PC-3 (cell line): ENCODE results near the gene RABL6. TPM values are rescaled to one million over a fixed set of nuclear protein-coding genes. Genes with fewer than 3 reads are reported as not detected.
"Not testable (repeated sequence)": the region's sequence is repeated elsewhere in the genome, so short reads cannot be mapped to it uniquely, and the experiment has no call there.

Experiments
- ATAC-seq: fragments of 200-7000 bp; cut with Tn5 transposase; 2 replicates; pipeline ENCODE4 v1.9.1; 2020; ENCODE audit warnings: mild to moderate bottlenecking, moderate library complexity
- BruUV-seq: library from RNA; stranded (reverse); fragments of 400-500 nt; replicated peaks from 2 replicates; lab custom pipeline; 2021; lab: Mats Ljungman, UMichigan
- CTCF ChIA-PET: fragments of 300-600 bp; sonication (Branson Sonifier 250); formaldehyde crosslinking; loops from one replicate; lab custom pipeline; 2022; ENCODE audit warnings: antibody characterized with exemption; lab: Charles Lee
- POLR2A ChIA-PET: fragments of 300-600 bp; sonication (Branson Sonifier 250); formaldehyde crosslinking; loops from one replicate; lab custom pipeline; 2022; ENCODE audit warnings: antibody characterized with exemption; ENCODE audit not compliant: unreplicated experiment; lab: Charles Lee
- DNase-seq: peaks from one replicate; pipeline ENCODE4 v3.0.0-alpha.2; 2015
- H2AFZ ChIP-seq: fragments of 300-600 bp; sonication (generic); 2 replicates; pipeline ENCODE4 v1.6.0; 2016; ENCODE audit warnings: antibody characterized with exemption, low read length
- H3F3A ChIP-seq: fragments of 300-600 bp; sonication (generic); one replicate; pipeline ENCODE4 v1.6.0; 2017; ENCODE audit warnings: antibody characterized with exemption, low read length, control low read depth, mild to moderate bottlenecking; ENCODE audit not compliant: unreplicated experiment
- H3K27ac ChIP-seq: fragments of 300-600 bp; sonication (generic); 2 replicates; pipeline ENCODE4 v1.5.1; 2016; ENCODE audit warnings: mild to moderate bottlenecking, low read length
- H3K27me3 ChIP-seq: fragments of 300-600 bp; sonication (generic); 2 replicates; pipeline ENCODE4 v1.6.1; 2016; ENCODE audit warnings: low read length, mixed read lengths
- H3K36me3 ChIP-seq: fragments of 300-600 bp; sonication (generic); 2 replicates; pipeline ENCODE4 v1.6.1; 2016; ENCODE audit warnings: low read depth, mixed run types, low read length, mixed read lengths
- H3K4me1 ChIP-seq: fragments of 300-600 bp; sonication (generic); 2 replicates; pipeline ENCODE4 v1.5.1; 2016; ENCODE audit warnings: low read length; ENCODE audit not compliant: insufficient read depth
- H3K4me2 ChIP-seq: fragments of 300-600 bp; sonication (generic); 2 replicates; pipeline ENCODE4 v1.6.0; 2016; ENCODE audit warnings: low read length
- H3K4me3 ChIP-seq: fragments of 300-600 bp; sonication (generic); 2 replicates; pipeline ENCODE4 v1.5.1; 2016; ENCODE audit warnings: mild to moderate bottlenecking, low read length, mixed read lengths
- H3K79me2 ChIP-seq: fragments of 300-600 bp; sonication (generic); 2 replicates; pipeline ENCODE4 v1.6.1; 2017; ENCODE audit warnings: low read length, mixed read lengths
- H3K9ac ChIP-seq: fragments of 300-600 bp; sonication (generic); 2 replicates; pipeline ENCODE4 v1.6.0; 2016; ENCODE audit warnings: mild to moderate bottlenecking, low read length
- H3K9me2 ChIP-seq: fragments of 300-600 bp; sonication (generic); replicated peaks from 2 replicates; pipeline ENCODE4 v1.6.1; 2016; ENCODE audit warnings: mixed run types, low read length, mixed read lengths
- H3K9me3 ChIP-seq: fragments of 300-600 bp; sonication (generic); 2 replicates; pipeline ENCODE4 v1.6.1; 2016; ENCODE audit warnings: low read length, mixed read lengths
- H4K20me1 ChIP-seq: fragments of 300-600 bp; sonication (generic); 2 replicates; pipeline ENCODE4 v1.6.1; 2016; ENCODE audit warnings: low read length, mixed read lengths
- CTCF ChIP-seq: fragments of 300-600 bp; sonication (generic); conservative IDR thresholded peaks from 2 replicates; pipeline ENCODE4 v1.5.1; 2017; ENCODE audit warnings: antibody characterized with exemption, low read depth, mild to moderate bottlenecking, low read length
- EZH2 ChIP-seq: fragments of 300-600 bp; sonication (generic); IDR thresholded peaks from one replicate; pipeline ENCODE4 v1.6.1; 2017; ENCODE audit warnings: antibody characterized with exemption, mild to moderate bottlenecking, low read length; ENCODE audit not compliant: unreplicated experiment
- EZH2phosphoT487 ChIP-seq: fragments of 300-600 bp; sonication (generic); IDR thresholded peaks from 2 replicates; pipeline ENCODE4 v1.6.1; 2018; ENCODE audit warnings: mild to moderate bottlenecking, antibody characterized with exemption, low read length, borderline replicate concordance
- intact Hi-C: fragments of 100-400 bp; cut with micrococcal nuclease; formaldehyde crosslinking; loops from 2 replicates; pipeline ENCODE4 v1.9.0; 2023
- total RNA-seq: library from RNA; depleted of rRNA; stranded (reverse); fragments of >200 nt; gene quantifications from 2 replicates; pipeline ENCODE4 v1.2.3, GENCODE V29; 2014

The RABL6 gene
- total RNA-seq, 1 experiment from 2014 or later, result 84.3 TPM

GRCh38 chr9:136765041-136765440 is 42.7 kb upstream of the RABL6 start:
- H3K79me2 ChIP-seq, result no peaks in the 10 kb centered on the region
- CTCF ChIA-PET, result no interaction called here
- no TSS peak for BruUV-seq
- no peak overlapping the region for H3K9ac ChIP-seq
- no peaks in the 10 kb centered on the region for H4K20me1 ChIP-seq
- H2AFZ ChIP-seq, result no peak overlapping the region
- POLR2A ChIA-PET, result no interaction called here
- H3F3A ChIP-seq, result no peaks in the 10 kb centered on the region
- ATAC-seq, result no peak
- no peaks in the 10 kb centered on the region; the same call in 1 of the 2 replicates for H3K27me3 ChIP-seq
- H3K36me3 ChIP-seq, result no peaks in the 10 kb centered on the region
- intact Hi-C loops, result no loop called here
- no peaks in the 10 kb centered on the region for H3K9me2 ChIP-seq
- H3K4me1 ChIP-seq, result peaks cover 3% of the 10 kb centered on the region; the same call in 1 of the 2 replicates
- TF ChIP-seq EZH2 (no peak), CTCF (no peak), EZH2phosphoT487 (no peak)
- H3K9me3 ChIP-seq, result no peaks in the 10 kb centered on the region
- H3K4me3 ChIP-seq, result no peak overlapping the region
- DNase-seq, result no peak
- H3K27ac ChIP-seq, result no peak overlapping the region
- H3K4me2 ChIP-seq, result no peak overlapping the region

GRCh38 chr9:136765745-136766409 is 41.9 kb upstream of the RABL6 start:
- H3K27me3 ChIP-seq, H3K4me1 ChIP-seq, H3K79me2 ChIP-seq, POLR2A ChIA-PET, H3F3A ChIP-seq, H3K4me3 ChIP-seq, DNase-seq, ATAC-seq, H4K20me1 ChIP-seq, H3K9me3 ChIP-seq, BruUV-seq, H3K4me2 ChIP-seq, H3K9ac ChIP-seq, H2AFZ ChIP-seq, CTCF ChIA-PET, H3K36me3 ChIP-seq, H3K9me2 ChIP-seq, H3K27ac ChIP-seq: not testable (repeated sequence)
- intact Hi-C loops, result loop anchor here (2.0 kb wide), 1 partner anchor 19 kb away; no protein-coding TSS in a partner anchor

GRCh38 chr9:136766410-136767120 is 41.2 kb upstream of the RABL6 start:
- H3K27ac ChIP-seq, H3K27me3 ChIP-seq, POLR2A ChIA-PET, H3K9me3 ChIP-seq, H3F3A ChIP-seq, CTCF ChIA-PET, BruUV-seq, H3K4me1 ChIP-seq, H3K4me3 ChIP-seq, H3K9ac ChIP-seq, H3K36me3 ChIP-seq, H2AFZ ChIP-seq, H3K9me2 ChIP-seq, H3K79me2 ChIP-seq, ATAC-seq, H4K20me1 ChIP-seq: not testable (repeated sequence)
- peak; percentile 26; the same call in 1 of the 2 replicates for TF ChIP-seq CTCF
- H3K4me2 ChIP-seq, result peak overlapping the region; percentile 51
- DNase-seq, result peak; percentile 63
- intact Hi-C loops, result loop anchor here (2.0 kb wide), 1 partner anchor 18 kb away; no protein-coding TSS in a partner anchor
